Colonic mucosa (tissue), 4 donors: ENCODE data around the gene NOVA1. TPM values are rescaled to one million over a fixed set of nuclear protein-coding genes. Genes with fewer than 3 reads are reported as not detected.

Experiments used
- DNase-seq: peaks from one replicate; pipeline ENCODE4 v3.0.0-alpha.2; 2020
- H3K27ac ChIP-seq: fragments of 200-600 bp; one replicate; pipeline ENCODE4 v1.8.0; 2021
- H3K27me3 ChIP-seq: fragments of 200-600 bp; one replicate; pipeline ENCODE4 v1.8.0; 2021
- H3K36me3 ChIP-seq: fragments of 200-600 bp; one replicate; pipeline ENCODE4 v1.8.0; 2021
- H3K4me1 ChIP-seq: fragments of 200-600 bp; one replicate; pipeline ENCODE4 v1.8.0; 2021; ENCODE audit warnings: mild to moderate bottlenecking
- H3K4me3 ChIP-seq: fragments of 200-600 bp; one replicate; pipeline ENCODE4 v1.8.0; 2021
- H3K9ac ChIP-seq, 2 donors: one replicate each; pipeline ENCODE4 v1.7.0; 2013; ENCODE audit warnings: control low read depth in 2 of 2, low read depth in 2 of 2, low read length in 2 of 2
- H3K9me3 ChIP-seq: fragments of 200-600 bp; one replicate; pipeline ENCODE4 v1.8.0; 2021
- CTCF ChIP-seq: fragments of 200-600 bp; IDR thresholded peaks from one replicate; pipeline ENCODE4 v1.8.0; 2022; ENCODE audit warnings: antibody characterized with exemption, mild to moderate bottlenecking
- intact Hi-C: fragments of 100-400 bp; cut with DNase I; formaldehyde crosslinking; loops from one replicate; pipeline ENCODE4 v1.14.1; 2022
- total RNA-seq, 2 donors: library from RNA; stranded (reverse); fragmentation: NEBNext Ultra II Directional in 1 of 2; extraction: Animal tissue kit (Norgen Biotek cat#: 25700) in 1 of 2; gene quantifications; one replicate each; pipeline ENCODE4 v1.2.1, GENCODE V29; 2021
- donor health status: healthy.
- donor health status: DM: no; HTN: no; CAD: no.
- donor health status: DM: no; HTN: no; CAD: no.

NOVA1 gene
- total RNA-seq, 2 donors from 2014 or later, result 3.6 to 3.7 TPM

GRCh38 chr14:26486922-26487321 is 110.9 kb downstream of the NOVA1 start:
- intact Hi-C loops, result no loop called here

GRCh38 chr14:26484562-26484961 is 113.3 kb downstream of the NOVA1 start:
- intact Hi-C loops, result no loop called here
- H3K4me3 ChIP-seq, result no peak overlapping the region
- H3K9ac ChIP-seq, result no peak overlapping the region
- H3K36me3 ChIP-seq, result no peaks in the 10 kb centered on the region
- H3K27ac ChIP-seq, result no peak overlapping the region
- no peaks in the 10 kb centered on the region for H3K4me1 ChIP-seq
- TF ChIP-seq CTCF, result no peak
- no peaks in the 10 kb centered on the region for H3K9me3 ChIP-seq
- H3K27me3 ChIP-seq, result no peaks in the 10 kb centered on the region
- no peak for DNase-seq

More at GRCh38 chr14:26486922-26487321, 110.9 kb downstream of the NOVA1 start:
- no peak for DNase-seq
- Histone ChIP-seq H3K27me3 (no peaks in the 10 kb centered on the region), H3K4me3 (no peak overlapping the region), H3K27ac (no peak overlapping the region), H3K9me3 (no peaks in the 10 kb centered on the region), H3K36me3 (no peaks in the 10 kb centered on the region), H3K9ac (no peak overlapping the region), H3K4me1 (no peaks in the 10 kb centered on the region)
- TF ChIP-seq CTCF, result no peak

GRCh38 chr14:26478967-26479366 is 118.9 kb downstream of the NOVA1 start:
- intact Hi-C loops, result no loop called here
- Histone ChIP-seq H3K4me1 (no peaks in the 10 kb centered on the region), H3K9ac (no peak overlapping the region), H3K27ac (no peak overlapping the region), H3K4me3 (no peak overlapping the region), H3K9me3 (no peaks in the 10 kb centered on the region), H3K27me3 (no peaks in the 10 kb centered on the region), H3K36me3 (no peaks in the 10 kb centered on the region)
- no peak for TF ChIP-seq CTCF
- DNase-seq, result no peak

- TF ChIP-seq CTCF, result no peak
- Histone ChIP-seq H3K36me3 (no peaks in the 10 kb centered on the region), H3K27ac (no peak overlapping the region), H3K9me3 (no peaks in the 10 kb centered on the region), H3K27me3 (no peaks in the 10 kb centered on the region), H3K4me1 (no peaks in the 10 kb centered on the region), H3K9ac (no peak overlapping the region), H3K4me3 (no peak overlapping the region)
- intact Hi-C loops, result no loop called here
- DNase-seq, result no peak
Measured at GRCh38 chr14:26466862-26467261, 131.0 kb downstream of the NOVA1 start.

GRCh38 chr14:26463136-26463535 is 134.7 kb downstream of the NOVA1 start:
- Histone ChIP-seq H3K4me3 (no peak overlapping the region), H3K36me3 (no peaks in the 10 kb centered on the region), H3K9ac (no peak overlapping the region), H3K27me3 (no peaks in the 10 kb centered on the region), H3K27ac (no peak overlapping the region), H3K4me1 (no peaks in the 10 kb centered on the region), H3K9me3 (no peaks in the 10 kb centered on the region)
- no peak for DNase-seq
- no peak for TF ChIP-seq CTCF
- intact Hi-C loops, result no loop called here

- no peak overlapping the region for H3K4me3 ChIP-seq
- no peaks in the 10 kb centered on the region for H3K9me3 ChIP-seq
- no peak overlapping the region for H3K9ac ChIP-seq
- no peak for TF ChIP-seq CTCF
- H3K27ac ChIP-seq, result no peak overlapping the region
- DNase-seq, result no peak
- H3K27me3 ChIP-seq, result no peaks in the 10 kb centered on the region
- no peaks in the 10 kb centered on the region for H3K4me1 ChIP-seq
- intact Hi-C loops, result no loop called here
- no peaks in the 10 kb centered on the region for H3K36me3 ChIP-seq
Measured at GRCh38 chr14:26454105-26454504, 143.7 kb downstream of the NOVA1 start.
